GM19238 (cell line): ENCODE data around the gene S1PR2.
A peak's percentile ranks its signal among the peaks of the same experiment; 100 is the strongest.
"Not testable (repeated sequence)": the region's sequence is repeated elsewhere in the genome, so short reads cannot be mapped to it uniquely, and the experiment has no call there.

Experiments
- DNase-seq: peaks from one replicate; pipeline ENCODE4 v3.0.0; 2011; ENCODE audit warnings: low spot score; ENCODE audit not compliant: insufficient read length

Gene S1PR2

DNA sequence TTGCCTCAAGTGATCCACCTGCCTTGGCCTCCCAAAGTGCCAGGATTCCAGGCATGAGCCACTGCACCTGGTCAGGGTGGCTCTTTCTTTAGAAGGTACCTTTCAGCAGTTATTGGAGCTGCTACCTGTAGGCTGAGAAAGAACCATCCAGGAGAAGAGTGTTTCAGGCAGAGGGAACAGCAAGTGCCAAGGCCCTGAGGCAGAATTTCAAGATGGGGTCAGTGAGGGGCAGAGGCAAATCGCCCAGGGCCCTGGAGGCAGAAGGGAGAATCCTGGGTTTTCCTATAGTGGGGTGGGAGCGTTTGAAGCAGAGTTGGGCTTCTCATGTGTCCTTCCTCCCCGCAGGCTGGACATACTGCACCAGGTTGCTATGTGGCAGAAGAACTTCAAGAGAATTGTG lies 23.1 kb upstream of the S1PR2 start:
- no peak for DNase-seq

DNA sequence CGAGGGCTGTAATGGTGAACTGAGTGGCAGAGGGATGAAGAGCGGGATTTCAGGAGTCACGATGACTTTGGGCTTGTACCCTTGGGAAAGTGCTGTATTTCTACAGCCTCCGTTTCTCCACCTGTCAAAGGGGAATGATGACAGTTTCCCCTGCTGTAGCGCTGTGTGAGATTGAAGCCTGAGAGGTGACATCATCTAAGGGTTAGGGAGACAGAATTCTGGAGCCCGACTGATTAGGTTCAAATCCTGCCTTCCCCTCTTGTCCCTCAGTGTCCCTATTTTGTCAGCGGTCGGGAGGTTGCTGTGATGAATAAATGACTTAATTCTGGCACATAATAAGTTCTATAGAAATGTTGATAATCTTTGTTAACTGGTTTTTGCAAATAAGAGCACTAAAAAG lies 21.6 kb upstream of the S1PR2 start:
- no peak for DNase-seq

DNA sequence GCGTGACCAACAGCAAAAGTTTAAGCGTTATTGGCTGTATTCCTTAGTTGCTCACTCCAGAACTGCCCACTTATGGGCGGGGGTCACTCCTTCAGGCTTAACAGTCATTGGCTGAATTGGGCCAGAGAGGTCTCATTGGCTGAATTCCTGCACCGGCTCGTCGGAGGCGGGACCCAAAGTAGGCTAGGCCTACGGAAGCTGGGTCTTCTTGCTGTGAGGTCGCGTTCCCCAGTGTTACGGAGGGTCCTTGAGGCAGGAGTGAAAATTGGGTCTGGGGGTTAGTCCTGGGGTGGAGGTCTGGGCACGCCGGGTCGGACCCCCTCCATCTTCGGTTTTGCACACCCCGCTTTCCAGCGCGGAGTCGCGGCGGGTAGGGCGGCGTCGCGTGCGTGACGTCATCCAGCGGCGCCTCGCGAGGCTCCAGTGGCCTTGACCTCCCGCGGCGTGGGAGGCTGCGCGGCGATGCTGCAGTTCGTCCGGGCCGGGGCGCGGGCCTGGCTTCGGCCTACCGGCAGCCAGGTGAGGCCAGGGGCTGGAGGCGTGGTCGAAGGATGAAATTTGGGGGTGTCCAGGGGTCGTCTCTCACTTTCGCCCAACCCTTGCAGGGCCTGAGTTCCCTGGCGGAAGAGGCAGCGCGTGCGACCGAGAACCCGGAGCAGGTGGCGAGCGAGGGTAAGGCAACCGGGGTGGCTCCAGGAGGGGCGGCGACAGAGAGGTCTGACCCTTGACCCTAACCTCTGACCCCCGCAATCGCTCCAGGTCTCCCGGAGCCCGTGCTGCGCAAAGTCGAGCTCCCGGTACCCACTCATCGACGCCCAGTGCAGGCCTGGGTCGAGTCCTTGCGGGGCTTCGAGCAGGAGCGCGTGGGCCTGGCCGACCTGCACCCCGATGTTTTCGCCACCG lies 20.9 kb upstream of the S1PR2 start, which contains the start of gene MRPL4:
TSS of gene MRPL4 (plus strand) at position 423 of the 903 bp plus-strand sequence. CDS start at position 463, 40 bp downstream.
- peak; percentile 92 for DNase-seq

DNA sequence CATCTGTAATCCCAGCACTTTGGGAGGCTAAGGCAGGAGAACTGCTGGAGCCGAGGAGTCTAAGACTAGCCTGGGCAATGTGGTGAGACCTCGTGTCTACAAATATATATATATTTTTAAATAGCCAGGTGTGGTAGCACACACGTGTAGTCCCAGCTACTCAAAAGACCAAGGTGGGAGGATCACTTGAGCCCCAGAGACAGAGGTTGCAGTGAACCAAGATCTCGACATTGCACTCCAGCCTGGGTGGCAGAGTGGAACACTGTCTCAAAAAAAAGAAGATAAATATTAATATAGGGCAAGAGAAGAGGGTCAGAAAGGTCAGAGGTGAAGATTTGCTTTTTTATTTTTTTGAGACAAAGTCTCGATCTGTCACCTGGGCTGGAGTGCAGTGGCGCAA lies 15.4 kb upstream of the S1PR2 start:
- DNase-seq: no peak

DNA sequence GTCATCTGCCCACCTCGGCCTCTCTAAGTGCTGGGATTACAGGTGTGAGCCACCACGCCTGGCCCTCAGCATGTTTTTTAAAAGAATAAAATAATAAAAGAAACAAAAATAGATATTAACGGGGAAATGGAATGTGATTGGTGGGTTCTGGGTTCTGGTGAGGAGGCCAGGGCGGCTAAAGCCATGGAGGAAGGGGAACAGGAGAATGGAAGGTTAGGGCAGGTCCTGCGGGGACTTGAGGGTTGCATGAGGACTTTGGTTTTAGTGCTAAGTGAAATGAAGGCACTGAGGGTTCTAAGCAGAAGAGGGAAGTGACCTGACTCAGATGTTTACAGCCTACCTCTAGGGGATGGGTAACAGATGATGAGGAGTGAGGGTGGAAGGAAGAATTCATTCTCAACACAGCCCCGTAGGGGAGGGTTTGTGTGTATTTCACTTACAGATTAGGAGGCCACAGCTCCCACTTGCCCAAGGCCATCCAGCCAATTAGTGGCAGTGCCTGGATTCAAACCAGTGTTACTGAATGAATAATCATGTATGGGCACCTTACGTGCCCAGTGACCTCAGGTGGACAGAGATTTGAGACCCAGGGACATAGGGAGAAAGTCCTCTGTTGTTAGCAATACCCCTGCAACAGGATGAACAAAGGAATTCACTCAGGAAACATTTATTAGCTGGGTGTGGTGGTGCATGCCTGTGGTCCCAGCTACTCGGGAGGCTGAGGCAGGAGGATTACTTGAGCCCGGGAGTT lies 14.2 kb upstream of the S1PR2 start:
- DNase-seq: no peak

DNA sequence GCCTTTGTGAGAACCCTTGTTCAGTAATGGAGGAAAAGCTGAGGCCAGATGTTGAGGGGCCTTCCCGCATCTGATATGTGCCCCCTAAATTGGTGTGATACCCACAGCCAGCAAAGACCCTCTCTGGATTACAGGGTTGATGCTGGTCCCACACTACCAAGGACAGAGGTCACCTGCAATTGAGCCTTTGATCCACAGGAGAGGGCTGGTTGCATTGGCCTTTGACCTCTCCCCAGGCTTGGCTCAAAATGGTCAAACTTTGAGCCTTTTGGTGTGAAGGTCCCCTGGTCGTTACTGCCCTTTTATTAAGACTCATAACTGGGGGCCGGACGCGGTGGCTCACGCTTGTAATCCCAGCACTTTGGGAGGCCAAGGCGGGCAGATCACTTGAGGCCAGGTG lies 12.5 kb upstream of the S1PR2 start:
- DNase-seq: no peak

DNA sequence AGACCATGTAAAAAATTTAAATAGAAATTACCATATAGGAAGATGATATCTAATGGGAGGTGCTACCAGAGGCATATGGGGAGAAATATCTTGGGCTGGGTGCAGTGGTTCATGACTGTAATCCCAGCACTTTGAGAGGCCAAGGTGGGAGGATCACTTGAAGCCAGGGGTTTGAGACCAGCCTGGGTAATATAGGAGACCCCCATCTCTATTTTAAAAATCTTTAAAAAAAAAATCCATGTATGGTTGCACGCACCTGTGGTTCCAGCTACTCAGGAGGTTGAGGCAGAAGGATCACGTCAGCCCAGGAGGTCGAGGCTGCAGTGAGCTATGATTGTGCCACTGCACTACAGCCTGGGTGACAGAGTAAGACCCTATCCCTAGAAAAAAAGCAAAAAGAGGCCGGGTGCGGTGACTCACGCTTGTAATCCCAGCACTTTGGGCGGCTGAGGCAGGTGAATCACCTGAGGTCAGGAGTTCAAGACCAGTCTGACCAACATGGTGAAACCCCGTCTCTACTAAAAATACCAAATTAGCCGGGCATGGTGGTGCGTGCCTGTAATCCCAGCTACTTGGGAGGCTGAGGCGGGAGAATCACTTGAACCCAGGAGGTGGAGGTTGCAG lies 10.8 kb upstream of the S1PR2 start:
- DNase-seq: not testable (repeated sequence)

DNA sequence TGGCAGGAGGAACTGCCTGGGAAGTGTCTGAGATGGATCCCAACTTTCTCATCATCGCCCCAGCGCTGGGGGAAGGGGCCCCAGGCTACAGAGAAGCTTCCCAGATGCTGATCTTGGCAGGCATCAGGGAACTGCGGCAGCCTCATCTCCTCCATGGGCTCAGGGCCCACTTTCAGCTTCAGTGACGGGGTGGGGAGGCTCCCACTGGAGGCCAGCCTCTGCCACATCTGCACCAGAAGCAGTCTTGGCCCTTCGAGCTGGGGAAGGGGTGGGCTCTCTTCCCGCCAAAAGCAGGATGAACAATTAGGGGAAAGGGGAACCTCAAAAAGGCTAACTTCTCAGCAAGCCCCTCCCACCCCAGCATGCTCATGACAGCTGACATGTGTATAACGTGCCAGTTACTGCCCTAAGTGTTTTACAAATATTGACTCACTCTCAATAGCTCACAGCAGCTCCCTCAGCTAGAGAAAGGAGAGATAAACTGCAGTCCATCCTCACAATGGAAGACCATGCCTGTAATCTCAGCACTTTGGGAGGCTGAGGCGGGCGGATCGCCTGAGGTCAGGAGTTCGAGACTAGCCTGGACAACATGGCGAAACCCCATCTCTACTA lies 7.1 kb upstream of the S1PR2 start:
- no peak for DNase-seq

DNA sequence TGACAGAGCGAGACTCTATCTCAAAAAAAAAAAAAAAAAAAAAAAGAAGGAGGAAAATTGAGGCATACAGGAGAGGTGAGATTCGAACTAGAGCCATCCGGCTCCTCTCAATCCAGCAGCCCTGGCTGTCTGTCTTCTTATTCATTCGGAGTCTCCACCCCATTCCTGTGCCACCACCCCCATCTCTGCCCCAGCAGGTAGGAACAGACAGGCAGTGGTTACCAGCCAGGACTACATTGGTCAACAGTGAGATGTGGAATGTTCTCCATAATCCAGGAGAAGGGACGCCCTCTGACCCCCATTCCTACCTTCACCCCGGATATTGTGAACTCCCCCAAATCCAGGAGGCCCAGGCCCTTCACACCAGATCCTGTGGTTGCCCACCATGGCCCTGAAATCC lies 6.6 kb upstream of the S1PR2 start:
- DNase-seq: no peak

DNA sequence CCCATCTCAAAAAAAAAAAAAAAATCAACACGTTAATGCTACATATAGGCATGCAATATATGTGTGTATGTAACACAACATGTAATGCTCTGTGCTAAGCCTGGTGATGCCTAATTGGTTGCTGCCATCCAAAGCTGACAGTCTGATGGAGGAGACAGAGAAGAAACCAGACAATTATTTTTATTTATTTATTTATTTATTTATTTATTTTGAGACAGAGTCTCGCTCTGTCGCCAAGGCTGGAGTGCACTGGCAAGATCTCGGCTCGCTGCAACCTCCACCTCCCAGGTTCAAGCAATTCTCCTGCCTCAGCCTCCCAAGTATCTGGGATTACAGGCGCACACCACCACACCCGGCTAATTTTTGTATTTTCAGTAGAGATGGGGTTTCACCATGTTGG lies 4.3 kb upstream of the S1PR2 start:
- not testable (repeated sequence) for DNase-seq

DNA sequence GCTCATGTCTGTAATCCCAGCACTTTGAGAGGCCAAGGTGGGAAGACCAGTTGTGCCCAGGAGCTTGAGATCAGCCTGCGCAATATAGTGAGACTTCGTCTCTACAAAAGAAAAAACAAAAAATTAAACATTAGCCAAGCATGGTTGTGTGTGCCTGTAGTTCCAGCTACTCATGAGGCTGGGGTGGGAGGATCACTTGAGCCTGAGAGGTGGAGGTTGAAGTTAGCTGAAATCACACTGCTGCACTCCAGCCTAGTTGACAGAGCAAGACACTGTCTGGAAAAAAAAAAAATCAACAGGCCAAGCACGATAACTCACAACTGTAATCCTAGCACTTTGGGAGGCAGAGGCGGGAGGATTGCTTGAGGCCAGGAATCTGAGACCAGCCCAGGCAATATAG lies 3.9 kb upstream of the S1PR2 start:
- DNase-seq: no peak

DNA sequence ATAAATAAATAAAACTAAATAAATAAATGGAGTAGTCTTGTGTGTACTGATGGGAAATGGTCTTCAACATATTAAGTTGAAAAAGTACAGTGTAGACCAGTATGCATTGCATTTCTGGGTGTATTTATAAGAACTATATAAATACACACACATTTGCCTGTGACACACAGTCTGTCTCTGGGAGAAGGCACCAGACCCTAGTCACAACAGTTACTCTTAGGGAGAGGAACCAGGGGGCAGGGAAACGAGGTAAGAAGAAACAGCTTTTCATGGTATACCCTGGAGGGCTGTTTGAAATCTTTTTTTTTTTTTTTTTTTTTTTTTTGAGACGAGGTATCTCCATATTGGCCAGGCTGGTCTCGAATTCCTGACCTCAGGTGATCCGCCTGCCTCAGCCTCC lies 2.8 kb upstream of the S1PR2 start:
- DNase-seq: no peak

DNA sequence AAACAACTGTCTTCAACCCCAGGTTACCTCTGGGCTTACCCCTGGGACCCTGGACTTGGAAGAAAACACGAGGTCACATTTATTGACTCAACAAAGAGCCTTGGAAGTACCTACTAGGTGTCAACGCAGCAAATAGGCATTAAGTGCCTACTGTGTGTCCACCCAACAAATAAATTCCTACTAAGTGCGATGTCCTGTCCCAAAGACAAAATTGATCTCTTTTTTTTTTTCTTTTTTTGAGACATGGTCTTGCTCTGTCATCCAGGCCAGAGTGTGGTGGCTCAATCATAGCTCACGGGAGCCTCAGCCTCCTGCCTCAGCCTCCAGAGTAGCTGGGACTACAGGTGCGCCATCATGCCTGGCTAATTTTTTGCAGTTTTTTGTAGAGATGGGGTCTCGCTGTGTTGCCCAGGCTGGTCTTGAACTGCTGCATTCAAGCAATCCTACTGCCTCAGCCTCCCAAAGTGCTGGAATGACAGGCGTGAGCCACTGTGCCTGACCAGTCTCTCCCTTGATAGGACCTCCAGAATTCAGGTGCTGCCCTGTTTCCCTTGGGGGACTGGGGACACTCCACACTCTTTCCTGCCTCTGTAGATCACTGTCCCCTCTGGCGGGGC lies 589 bp upstream of the S1PR2 start:
- no peak for DNase-seq

DNA sequence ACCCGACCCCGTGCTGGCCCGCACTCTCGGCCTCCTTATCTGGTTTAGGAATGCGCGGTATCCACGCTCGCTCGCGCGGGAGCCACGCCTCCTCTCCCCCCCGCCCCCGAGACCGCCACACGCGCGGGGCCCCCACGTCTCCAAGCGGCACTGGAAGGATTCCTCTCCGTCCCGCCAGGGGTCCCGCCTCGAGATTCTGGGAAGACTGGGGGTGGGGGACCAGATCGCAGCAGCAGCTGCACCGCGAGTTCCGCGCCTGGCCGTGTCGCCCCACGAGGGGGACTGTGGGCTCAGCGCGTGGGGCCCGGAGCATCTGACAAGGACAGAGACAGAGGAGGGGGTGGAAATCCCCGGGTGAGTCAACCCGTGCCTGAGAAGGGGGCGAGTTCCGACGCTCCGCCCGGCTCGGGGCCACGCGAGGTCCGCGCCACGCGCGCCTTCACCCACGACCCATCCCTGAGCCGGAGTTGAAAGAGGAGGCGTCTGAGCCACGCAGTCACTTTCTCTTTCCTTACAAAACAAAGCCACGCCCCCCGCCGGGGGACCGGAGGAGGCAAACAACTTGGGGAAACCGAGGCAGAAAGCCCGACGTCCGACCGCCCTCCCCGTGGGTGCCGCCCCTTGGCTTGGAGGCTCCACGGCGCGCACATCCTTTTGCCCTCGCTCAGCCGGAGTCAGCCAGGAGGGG lies 814 bp downstream of the S1PR2 start:
- DNase-seq: peak; percentile 27

DNA sequence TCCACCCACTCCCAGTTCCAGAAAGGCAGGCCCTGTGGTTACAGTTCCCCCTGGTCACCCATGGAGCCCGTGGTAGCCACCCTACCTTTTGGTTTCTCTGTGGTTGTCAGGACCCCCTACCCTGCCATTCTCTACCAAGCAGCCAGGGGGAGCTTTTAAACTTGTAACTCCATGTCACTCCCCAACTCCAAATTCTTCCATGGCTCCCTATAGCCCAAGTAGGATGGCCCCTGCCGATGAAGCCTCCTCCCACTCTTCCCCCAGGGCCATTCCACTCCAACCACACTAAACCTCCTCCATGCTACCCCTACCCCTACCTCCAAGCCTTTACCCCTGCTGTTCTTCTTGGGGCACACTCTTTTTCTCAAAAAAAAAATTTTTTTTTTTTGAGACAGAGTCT lies 2.2 kb downstream of the S1PR2 start:
- DNase-seq: peak; percentile 63

DNA sequence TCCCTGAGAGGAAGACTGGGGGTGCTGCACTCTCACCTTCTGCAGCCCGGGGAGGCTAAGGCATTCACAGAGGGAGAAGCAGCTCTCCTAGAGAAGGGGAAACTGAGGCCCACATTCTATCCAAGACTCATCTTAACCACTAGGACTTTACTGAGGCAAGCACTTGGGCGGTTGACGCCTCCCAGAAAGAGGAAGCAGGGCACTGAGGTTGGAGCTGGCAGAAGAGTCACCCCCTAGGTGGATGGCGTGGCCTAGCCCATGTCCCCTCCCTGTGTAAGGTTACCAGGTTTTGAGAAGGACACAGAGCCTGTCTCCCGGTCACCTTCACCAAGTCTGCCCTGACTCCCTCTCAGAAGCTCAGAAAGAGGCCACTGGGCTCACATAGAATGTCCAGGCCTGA lies 2.7 kb downstream of the S1PR2 start:
- no peak for DNase-seq

DNA sequence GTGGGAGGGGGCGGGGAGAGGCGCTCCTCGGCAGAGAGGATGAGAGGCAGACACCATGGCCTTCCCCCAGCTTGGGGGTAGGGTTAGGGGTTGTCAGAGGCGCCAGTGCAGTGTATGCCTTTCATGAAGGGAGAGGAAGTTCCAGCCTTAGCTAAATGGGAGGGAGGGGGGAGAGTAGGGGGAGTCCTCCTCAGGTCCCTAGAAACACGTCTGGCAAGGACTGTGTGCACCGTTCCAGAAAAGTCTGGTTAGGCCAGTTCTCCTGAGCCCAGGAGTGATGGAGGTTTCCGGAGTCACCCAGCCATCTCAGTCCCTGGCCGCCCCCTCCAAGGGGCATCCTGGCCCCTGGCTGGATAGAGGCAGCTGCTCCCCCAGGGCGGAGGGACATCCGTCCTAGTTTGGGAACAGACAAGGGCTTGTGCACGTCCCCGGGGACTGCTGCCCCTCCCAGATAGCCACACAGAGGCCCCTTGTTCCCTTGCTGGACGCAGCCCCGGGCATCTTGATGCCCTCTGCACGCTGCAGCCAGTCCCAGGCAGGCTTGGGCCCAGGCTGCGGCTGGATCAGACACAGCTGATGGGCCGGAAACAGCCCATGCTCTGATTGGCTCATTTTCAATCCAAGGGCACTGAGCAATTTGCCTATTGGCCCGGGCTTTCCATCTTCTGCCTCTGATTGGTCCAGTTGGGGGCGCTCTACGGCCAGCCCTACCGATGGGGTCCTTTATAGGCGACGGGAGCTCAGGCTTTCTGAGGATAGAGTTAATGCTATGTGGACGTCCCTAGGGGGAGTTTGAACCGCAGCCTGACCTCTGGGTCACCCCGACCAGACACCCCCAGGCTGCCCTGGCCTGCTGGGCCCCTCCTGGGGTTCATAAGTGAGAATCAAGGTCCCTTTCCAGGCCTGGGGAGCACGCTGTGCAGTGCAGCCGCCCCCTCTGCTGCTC lies 3.8 kb downstream of the S1PR2 start:
- no peak for DNase-seq

DNA sequence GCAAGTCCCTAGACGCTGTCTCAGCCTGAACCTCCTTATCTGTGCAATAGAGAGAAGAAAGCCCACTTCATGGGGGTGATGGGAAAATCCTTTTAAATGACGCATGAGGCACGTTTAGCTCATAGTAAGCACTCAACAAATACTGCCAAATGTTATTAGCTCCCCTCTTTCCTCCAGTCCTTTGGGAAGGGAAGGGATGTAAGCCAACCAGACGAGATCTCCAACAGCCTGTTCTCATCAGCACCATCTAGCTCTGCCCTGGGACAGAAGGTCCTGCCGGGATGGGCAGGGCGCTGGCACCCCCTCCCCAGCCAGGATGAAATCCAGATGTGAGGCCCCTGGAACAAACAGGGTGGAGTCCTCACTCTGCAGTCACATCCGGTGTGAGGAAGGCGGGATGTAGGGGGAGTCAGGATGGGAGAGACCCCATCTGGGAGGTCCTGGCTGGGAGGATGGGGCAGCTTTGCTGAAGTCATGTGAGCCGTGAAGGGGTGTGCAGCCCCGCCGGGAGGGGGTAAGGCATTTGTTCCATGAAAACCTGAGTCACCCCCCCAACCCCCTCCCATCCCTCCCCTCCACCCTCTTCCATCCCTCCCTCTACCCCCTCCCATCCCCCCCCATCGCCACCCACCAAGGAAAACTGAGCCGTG lies 4.6 kb downstream of the S1PR2 start:
- DNase-seq: no peak

DNA sequence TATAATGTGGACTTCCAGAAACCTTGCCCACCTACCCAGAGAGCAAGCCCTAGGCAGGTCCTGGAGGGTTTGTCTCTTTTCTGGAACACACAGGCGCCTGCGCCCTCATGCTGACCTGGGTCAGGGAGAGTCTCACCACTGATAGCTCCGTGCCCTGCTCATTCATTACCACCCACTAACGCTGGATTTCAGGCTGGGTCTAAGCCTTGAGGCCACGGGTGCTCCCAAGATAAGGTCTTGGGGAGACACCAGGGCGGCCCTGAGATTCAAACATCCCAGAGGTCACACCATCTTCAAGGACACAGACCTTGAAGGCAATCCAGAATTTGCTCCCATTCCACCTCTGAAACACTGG lies 5.1 kb downstream of the S1PR2 start:
- no peak for DNase-seq
